Measurements from ENCODE around the gene DMAP1. TPM values are rescaled to one million over a fixed set of nuclear protein-coding genes. Genes with fewer than 3 reads are reported as not detected.

DMAP1 gene
- total and polyA plus RNA-seq, 9 of the 15 experiments (the other 6 are each of a cell fraction or from before 2014, with no cell fraction given) = 1.5 to 51.2 (median 30.3) TPM

- peak; percentile 45; the same call in 1 of the 2 replicates for TF ChIP-seq SNIP1 (IDR thresholded peaks at IDR 0.05; ENCODE audit: low read depth)
- no peak for TF ChIP-seq CEBPB (tag; IDR thresholded peaks at IDR 0.05)
- peak; percentile 86 for TF ChIP-seq ZNF24 (IDR thresholded peaks at IDR 0.05)
- TF ChIP-seq, protein P1, sequence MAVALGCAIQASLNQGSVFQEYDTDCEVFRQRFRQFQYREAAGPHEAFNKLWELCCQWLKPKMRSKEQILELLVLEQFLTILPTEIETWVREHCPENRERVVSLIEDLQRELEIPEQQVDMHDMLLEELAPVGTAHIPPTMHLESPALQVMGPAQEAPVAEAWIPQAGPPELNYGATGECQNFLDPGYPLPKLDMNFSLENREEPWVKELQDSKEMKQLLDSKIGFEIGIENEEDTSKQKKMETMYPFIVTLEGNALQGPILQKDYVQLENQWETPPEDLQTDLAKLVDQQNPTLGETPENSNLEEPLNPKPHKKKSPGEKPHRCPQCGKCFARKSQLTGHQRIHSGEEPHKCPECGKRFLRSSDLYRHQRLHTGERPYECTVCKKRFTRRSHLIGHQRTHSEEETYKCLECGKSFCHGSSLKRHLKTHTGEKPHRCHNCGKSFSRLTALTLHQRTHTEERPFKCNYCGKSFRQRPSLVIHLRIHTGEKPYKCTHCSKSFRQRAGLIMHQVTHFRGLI (CRISPR knock-in tag; IDR thresholded peaks at IDR 0.05) = 0 out of 2 replicates have a peak, but pooled peaks have one; percentile 5
- no peak for TF ChIP-seq ZNF77 (CRISPR knock-in tag; IDR thresholded peaks at IDR 0.05)
- TF ChIP-seq MTF1 (CRISPR knock-in tag; IDR thresholded peaks at IDR 0.05; ENCODE audit: borderline replicate concordance) = 0 out of 2 replicates have a peak, but pooled peaks have one; percentile 54
- TF ChIP-seq PHF20 (IDR thresholded peaks at IDR 0.05; ENCODE audit: partially characterized antibody) = peak; percentile 99
- TF ChIP-seq KLF16 (IDR thresholded peaks at IDR 0.05) = no peak
- TF ChIP-seq ILF3 (IDR thresholded peaks at IDR 0.05; ENCODE audit: borderline replicate concordance) = no peak
- TF ChIP-seq RBM39 (optimal IDR thresholded peaks at IDR 0.05; ENCODE audit: low read depth, low read length) = peak; percentile 98
- TF ChIP-seq, protein P2, sequence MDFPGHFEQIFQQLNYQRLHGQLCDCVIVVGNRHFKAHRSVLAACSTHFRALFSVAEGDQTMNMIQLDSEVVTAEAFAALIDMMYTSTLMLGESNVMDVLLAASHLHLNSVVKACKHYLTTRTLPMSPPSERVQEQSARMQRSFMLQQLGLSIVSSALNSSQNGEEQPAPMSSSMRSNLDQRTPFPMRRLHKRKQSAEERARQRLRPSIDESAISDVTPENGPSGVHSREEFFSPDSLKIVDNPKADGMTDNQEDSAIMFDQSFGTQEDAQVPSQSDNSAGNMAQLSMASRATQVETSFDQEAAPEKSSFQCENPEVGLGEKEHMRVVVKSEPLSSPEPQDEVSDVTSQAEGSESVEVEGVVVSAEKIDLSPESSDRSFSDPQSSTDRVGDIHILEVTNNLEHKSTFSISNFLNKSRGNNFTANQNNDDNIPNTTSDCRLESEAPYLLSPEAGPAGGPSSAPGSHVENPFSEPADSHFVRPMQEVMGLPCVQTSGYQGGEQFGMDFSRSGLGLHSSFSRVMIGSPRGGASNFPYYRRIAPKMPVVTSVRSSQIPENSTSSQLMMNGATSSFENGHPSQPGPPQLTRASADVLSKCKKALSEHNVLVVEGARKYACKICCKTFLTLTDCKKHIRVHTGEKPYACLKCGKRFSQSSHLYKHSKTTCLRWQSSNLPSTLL (IDR thresholded peaks at IDR 0.05) = no peak
- TF ChIP-seq ZNF146 (CRISPR knock-in tag; IDR thresholded peaks at IDR 0.05; ENCODE audit: unreplicated experiment) = no peak
- TF ChIP-seq SMAD1 (IDR thresholded peaks at IDR 0.05; ENCODE audit: low read depth, low read length, partially characterized antibody) = no peak
- no peak; a peak in 1 of 4 replicates for TF ChIP-seq ETV6 (IDR thresholded peaks at IDR 0.05; ENCODE audit: borderline replicate concordance in 1 of 2, low read depth in 2 of 2, low read length in 1 of 2)
- no peak for TF ChIP-seq ETV6 (CRISPR knock-in tag; IDR thresholded peaks at IDR 0.05; ENCODE audit: borderline replicate concordance)
- peak; percentile 78 for TF ChIP-seq SIRT6 (IDR thresholded peaks at IDR 0.05; ENCODE audit: low read depth, low read length)
Observed at GRCh38 chr1:44213222-44214112, at the start of gene DMAP1 (continued).

All from K562 (cell line).